HG02588 (cell line): Measurements from ENCODE around the gene NELFCD.
"Not testable (repeated sequence)": the region's sequence is repeated elsewhere in the genome, so short reads cannot be mapped to it uniquely, and the experiment has no call there.

Experiments used
- ATAC-seq: cut with Tn5 transposase; IDR thresholded peaks from one replicate; pipeline ENCODE4 v1.9.1; 2021; ENCODE audit warnings: mild to moderate bottlenecking, moderate library complexity; ENCODE audit not compliant: unreplicated experiment

Gene NELFCD

DNA sequence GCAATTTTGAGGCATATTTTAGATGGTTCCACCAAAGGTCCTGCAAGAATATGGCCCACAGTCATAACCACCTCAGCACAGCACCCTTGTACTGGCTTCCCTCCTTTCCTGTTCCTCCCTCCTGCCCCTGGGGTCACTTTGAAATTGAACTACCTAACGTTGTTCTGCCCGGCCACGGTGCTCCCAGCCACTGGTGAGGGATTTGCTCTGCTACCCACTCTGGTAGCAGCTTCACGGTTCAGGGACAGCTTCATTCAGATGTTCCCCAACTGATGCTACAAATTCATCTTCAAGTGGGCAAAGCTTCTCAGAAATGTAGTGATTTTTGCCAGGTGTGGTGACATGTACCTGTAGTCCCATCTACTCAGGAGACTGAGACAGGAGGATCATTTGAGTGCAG lies 7.9 kb upstream of the NELFCD start:
- no peak for ATAC-seq

DNA sequence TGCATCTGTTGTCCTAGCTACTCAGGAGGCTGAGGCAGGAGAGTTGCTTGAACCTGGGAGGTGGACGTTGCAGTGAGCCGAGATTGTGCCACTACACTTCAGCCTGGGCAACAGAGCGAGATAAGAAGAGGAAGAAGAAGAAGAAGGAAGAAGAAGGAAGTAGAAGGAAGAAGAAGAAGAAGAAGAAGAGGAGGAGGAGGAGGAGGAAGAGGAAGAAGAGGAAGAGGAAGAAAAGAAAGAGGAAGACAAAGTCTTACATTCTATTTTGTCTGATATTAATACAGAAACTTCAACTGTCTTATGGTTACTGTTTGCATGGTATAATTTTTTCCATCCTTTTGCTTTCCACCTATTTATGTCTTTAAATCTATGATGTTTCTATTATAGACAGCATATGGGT lies 7.2 kb upstream of the NELFCD start:
- no peak for ATAC-seq

DNA sequence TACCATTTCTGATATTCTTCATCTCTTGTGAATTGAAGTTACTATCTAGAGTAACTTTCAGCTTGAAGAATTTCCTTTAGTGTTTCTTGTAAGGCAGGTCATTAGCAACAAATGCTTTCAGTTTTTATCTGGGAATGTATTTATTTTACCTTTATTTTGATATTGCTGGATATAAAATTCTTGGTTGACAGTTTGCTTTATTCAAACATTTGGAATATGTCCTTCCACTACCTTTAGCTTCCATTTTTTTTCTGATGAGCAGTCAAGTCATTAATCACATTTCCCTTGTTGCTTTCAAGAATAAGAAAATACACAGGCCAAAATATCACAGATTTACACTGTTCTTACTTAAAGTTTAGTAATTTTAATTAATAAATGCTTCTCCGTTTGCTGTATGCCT lies 5.7 kb upstream of the NELFCD start:
- ATAC-seq: no peak

DNA sequence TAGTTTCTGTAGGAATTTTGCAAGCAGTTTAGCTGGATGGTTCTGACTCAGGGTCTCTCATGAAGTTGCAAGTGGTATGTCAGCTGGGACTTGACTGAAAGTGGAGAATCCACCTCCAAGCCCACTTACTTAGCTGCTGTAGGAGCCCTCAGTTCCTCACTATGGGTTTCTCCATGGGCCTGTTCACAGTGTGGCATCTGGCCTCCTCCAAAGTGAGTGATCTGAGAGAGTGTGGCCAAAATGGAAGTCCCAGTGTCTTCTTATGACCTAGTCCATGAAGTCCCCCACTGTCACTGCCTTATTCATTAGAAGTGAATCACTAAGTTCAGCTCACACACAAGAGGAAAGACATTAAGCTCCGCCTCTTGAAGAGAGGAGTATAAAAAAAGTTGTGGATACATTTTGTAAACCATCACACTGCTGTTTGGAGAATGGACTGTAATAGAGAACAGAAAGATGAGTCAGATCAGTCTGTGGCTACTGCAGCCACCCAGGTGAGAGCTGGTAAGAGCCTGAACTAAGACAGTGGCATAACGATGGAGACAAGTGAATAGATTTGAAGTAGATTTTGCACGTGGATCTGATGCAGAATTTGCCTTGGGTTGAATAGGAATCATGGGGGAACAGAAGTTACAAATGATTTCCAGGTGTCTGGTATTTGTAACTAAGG lies 4.9 kb upstream of the NELFCD start:
- ATAC-seq: no peak

DNA sequence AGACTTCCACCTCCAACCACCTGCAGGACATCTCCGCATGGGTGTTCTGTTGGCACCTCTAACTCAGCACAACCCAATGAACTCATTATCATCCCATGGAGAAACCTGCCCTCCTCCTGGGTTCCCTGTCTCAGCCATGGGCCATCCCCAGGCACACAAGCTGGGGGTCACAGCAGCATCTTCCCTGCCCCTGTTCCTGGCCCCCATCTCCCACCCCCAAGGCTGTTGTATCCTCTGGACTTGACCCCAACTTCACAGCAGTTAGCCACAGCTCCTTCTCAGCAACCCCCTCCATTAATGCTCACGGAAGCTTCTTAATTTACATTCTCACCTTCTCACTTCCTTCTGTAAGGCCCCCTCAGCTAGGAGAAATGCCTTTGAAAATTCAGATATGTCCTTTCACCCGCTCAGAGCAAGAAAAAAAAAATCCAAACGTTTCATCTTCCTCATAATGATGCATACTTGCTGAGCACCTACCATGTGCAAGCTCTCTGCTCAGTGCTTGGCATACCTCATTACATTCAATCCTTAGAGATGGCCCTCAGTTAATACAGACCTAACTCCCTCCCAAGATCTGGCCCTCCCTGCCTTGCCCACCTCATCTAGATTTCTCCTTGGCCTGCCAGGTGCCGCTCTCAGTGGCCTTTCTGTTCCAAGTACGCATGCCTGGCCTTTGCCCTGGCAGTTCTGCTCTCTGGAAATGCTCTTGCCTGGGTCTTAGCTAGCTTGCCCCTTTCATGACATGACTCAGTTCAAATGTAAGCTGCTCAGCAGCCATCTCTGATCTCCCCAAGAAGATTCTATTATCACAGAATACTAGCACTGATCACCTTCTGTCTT lies 2.5 kb upstream of the NELFCD start:
- ATAC-seq: no peak

DNA sequence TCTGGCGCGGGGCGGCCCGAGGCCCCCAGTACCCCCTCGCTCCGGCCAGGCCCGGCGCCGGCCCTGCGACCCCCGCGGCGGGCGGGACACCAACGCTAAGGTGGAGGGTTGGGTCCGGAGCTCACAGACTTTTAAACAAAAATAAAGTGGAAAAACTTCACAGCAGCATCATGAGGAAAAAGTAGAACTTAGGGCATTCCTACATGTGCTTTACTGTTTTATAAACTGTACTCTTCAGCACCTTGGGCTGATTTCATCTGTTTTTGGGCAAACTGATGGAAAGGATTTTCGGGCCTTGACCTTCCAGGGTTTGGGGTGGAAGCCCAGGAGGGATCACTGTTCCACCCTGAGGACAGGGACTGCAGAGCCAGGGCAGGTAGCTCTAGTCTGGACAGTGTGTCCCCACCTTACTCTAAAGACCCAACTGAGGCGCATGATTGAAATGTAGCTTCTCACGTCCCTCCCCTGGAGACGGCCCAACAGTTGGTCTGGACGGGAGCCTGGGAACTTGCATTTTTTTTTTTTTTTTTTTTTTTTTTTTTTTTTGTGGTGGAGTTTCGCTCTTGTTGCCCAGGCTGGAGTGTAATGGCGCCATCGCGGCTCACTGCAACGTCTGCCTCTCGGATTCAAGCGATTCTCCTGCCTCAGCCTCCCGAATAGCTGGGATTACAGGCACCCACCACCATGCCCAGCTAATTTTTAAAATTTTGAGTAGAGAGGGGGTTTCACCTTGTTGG lies 740 bp downstream of the NELFCD start:
- peak; percentile 5 for ATAC-seq

DNA sequence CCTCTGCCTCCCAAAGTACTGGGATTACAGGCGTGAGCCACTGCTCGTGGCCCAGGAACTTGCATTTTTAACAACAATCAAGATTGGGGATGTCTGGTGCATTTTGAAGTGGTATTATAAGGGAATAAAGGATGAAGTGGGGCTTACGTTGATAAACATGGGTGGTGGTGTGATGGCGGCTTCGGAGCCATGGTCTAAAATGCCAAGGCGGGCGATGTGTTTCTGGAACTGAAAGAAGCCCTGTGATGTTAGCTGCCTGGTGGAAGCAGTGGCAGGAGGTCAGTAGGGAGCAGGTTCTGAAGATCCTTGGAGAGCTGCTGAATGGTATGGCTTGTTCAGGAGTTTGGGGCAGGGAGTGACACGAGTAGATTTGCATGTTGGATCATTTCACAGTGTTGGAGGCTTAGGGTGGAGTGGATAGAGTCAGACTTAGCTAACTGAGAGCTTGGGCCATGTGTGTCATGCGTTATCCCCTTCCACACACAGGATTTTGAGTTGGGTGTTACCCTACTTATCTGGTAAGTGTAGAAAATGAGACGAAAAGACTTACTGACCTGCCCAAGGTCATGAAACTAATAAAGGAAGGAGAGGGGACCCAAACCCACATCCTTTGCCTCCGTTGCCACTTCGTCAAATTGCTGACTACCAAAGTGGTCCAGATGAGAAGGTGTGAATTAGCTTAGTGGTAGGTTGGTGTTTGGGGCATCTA lies 1.5 kb downstream of the NELFCD start:
- ATAC-seq: no peak

DNA sequence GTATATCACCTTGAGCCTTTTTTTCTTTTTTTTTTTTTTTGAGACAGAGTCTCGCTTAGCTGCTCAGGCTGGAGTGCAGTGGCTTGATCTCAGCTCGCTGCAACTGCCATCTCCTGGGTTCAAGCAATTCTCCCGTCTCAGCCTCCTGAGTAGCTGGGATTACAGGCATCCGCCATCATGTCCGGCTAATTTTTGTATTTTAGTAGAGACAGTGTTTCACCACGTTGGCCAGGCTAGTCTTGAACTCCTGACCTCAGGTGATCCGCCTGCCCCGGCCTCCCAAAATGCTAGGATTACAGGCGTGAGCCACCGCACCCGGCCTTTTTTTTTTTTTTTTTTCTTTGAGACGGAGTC lies 2.0 kb downstream of the NELFCD start:
- ATAC-seq: not testable (repeated sequence)

DNA sequence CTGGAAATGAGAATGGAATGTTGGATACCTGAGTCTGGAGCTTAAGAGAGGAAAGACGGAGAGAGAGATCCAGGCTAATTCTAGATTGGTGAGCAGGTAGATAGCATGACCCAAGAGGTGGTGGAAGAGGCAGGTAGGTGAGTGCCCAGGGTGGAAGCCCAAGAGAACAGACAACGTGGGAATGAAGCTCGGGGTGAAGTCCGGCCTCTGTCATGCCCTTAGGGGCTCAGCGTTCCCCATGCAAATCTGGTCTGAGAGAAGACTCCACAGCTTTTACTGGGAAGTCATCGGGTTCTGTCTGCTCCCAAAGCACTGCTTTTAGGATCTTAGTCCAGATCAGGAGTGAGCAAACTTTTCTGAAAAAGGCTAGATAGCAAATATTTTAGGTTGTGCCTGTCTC lies 3.6 kb downstream of the NELFCD start:
- no peak for ATAC-seq

DNA sequence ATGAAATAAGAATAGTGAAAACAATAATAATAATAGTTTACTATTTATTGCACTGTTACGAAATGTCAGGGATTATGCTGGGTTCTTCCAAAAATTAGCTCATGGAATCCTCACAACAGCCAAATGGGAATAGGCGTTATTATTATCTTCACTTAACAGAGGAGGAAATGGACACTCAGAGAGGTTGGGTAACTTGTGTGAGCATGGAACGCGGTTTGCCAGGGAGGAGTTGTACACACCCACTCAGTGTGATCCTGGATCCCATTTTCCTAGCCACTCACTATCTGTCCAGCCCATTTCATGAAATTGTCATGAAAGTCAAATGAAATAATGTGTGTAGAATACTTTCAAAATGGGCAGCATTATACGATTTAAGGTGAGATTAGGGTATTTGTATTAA lies 4.6 kb downstream of the NELFCD start:
- no peak for ATAC-seq

DNA sequence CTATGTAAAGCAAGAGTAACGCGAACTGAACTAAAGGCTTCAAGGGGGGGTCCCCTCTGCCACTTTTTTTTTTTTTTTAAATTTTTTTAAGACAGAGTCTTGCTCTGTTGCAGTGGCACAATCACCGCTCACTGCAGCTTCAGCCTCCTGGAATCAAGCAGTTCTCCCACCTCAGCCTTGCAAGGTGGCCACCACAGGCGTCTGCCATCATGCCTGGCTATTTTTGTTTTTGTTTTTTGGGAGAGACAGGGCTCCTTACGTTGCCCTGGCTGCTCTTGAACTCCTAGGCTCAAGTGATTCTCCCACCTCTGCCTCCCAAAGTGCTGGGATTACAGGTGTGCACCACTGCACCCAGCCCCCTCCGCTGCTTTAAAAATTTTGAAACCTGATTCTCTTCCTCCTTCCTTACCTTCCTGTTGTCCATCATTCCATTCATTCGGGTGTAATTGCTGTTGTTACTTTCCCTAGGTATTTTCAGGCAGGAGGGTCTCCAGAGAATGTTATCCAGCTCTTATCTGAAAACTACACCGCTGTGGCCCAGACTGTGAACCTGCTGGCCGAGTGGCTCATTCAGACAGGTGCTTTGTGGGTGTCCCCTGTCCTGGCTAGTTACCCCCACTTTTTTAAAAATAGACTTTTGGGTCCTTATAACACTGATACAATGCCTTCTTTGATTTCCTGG lies 5.4 kb downstream of the NELFCD start:
- no peak for ATAC-seq

DNA sequence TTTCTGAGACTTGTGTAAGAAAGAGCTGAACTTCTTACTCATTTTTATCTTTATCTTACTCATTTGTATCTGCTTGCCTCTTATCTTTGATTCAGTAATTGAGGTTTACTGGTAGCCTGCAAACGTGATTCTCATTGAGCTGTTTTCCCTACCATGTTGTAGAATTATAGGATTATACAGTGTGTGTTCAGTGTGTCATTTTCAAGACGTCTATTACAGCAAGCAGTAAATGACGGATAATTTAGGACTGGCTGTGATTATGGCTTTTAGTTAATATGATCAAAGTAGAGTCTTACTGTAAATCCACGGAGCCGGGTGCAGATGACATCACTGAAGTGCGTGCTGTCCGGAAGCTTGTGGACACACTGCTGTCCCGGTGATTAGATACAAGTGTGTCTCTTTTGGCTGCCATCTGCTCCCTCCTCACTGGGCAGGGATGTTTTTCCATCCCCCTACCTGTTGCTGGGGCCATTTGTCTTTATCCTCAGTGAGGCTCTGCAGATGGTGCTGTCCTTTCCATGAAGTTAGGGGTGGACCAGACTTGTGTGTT lies 6.0 kb downstream of the NELFCD start:
- no peak for ATAC-seq

DNA sequence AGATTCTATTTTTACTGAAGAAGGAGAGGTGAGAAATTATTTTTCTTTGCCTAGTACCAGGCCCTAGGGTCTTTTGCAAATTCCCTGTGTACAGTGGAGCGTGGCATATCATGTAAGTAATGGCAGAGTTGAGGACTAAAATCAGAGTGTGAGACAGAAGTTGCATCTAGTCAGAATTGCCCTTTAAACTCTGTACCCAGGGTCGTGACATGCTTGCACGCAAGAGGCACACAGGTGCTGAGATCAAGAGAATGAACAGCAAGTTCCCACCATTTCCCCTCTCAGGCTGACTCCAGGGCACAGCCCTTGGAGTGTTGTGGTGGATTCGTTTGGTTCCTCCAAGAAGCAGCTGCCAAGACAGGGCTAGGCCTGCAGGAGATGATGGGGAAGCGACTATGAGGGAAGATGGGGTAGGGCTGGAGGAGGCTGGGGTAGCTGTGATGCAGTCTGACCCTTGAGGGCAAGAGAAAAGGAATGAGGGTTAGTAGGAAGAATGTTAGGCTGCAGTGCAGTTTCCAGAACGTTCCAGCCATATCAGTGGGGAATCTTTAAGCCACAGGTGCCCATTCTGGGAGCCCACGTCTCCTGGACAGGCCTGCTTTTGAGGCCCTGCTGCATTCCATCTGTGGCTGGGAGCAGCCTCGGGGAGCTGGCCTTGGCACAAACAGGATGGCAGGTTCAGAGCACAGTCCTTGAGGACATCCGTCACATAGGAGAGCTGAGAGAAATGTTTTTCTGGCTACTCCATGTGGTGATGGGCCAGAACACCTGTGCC lies 6.9 kb downstream of the NELFCD start:
- ATAC-seq: no peak

DNA sequence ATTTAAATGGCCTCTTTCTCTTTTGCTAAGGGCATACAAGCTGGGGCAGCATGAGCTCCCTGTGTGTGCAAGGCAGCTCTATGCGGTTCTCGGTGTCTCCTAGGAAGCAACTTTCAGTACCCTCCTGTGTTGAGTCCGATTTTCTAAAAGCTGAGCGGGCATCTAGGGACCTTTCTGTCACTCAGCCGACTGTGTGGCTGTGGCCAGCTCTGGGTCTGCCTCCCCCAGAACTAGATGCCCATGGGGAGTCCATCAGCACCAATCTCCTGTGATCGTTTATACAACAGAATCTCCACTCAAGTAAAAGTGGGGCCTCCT lies 7.5 kb downstream of the NELFCD start:
- ATAC-seq: no peak

DNA sequence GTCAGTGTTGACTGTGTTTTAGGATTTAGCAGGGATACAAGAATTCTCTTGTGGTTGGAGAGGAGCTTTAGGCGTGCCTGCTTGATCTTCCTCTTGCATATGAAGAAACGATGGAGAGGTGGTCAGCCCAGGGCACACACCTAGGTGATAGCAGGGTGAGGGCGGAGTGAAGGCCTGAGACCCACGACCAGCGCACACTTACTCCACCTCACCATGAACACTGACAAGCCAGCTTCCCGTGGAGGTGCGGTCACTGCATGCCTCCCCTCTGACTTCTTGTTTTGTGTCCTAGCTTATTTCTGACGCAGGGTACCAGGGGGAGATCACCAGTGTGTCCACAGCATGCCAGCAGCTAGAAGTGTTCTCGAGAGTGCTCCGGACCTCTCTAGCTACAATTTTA lies 8.1 kb downstream of the NELFCD start:
- ATAC-seq: no peak

DNA sequence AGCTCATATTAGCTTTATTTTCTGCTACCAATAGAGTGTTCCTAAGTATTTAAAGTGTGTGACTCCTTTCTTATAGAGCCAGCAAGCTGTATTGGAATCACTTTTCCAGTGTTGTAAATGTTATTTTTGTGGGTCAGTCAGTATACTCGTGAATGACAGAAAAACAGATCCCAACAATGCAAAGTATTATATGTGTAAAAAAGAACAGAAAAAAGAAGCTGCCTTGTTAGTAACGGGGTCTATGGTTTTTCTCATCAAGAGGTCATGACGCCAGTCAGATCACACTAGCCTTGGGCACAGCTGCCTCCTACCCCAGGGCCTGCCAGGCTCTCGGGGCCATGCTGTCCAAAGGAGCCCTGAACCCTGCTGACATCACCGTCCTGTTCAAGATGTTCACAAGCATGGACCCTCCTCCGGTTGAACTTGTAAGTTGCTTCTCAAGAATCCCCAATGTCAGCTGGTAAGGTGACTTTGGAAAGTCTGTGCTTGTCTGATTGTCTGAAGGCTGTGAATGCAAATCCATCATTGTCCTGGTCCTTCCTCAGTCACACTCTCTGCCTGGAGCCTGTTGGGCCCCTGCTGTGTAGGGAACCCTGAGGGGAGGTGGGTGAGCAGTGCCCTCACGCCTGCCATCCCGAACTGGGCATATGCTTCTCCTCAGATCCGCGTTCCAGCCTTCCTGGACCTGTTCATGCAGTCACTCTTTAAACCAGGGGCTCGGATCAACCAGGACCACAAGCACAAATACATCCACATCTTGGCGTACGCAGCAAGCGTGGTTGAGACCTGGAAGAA lies 9.8 kb downstream of the NELFCD start:
- ATAC-seq: no peak

DNA sequence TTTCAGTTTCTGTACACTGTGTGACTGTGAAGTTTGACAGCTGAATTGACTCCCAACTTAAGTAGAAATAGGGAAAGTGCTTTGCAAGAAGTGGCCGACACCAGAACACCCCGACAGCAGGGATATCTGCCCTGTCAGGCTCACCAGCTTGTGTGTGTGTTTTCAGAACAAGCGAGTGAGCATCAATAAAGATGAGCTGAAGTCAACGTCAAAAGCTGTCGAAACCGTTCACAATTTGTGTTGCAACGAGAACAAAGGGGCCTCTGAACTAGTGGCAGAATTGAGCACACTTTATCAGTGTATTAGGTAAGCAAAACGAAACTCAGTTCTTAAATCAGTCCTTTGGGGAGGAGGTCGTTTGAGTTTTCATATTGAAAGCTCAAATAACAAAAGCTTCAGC lies 10.7 kb downstream of the NELFCD start:
- no peak for ATAC-seq

DNA sequence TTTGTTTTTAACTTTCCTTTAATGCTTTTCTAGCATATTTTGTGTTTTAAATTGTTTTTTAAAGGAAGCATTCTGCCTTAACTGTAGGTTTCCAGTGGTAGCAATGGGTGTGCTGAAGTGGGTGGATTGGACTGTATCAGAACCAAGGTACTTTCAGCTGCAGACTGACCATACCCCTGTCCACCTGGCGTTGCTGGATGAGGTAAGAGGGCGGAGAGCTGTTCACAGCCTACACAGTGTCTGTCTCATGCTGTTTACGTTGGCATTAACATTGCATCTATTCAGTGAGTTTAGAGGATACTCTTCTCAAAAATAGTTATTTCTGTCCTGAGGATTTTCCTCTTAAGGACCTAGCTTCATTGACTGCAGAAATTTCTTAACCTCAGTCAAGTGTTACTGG lies 11.9 kb downstream of the NELFCD start:
- no peak for ATAC-seq
